Neural crest cell (in vitro differentiated cells): ENCODE measurements around the gene GPATCH2L. TPM values are rescaled to one million over a fixed set of nuclear protein-coding genes. Genes with fewer than 3 reads are reported as not detected.

ENCODE experiments used
- DNase-seq: peaks from one replicate; pipeline ENCODE4 v3.0.0; 2021; ENCODE audit warnings: low read depth, mixed read lengths, low spot score
- H3K27ac Mint-ChIP-seq: one replicate; pipeline ENCODE4 v1.8.0; 2021; ENCODE audit warnings: mild to moderate bottlenecking, mixed read lengths; ENCODE audit not compliant: unreplicated experiment
- H3K27me3 Mint-ChIP-seq: 2 replicates; pipeline ENCODE4 v1.8.0; 2021; ENCODE audit warnings: low read depth, mild to moderate bottlenecking, mixed read lengths
- H3K36me3 Mint-ChIP-seq: 2 replicates; pipeline ENCODE4 v1.8.0; 2021; ENCODE audit warnings: low read depth, mild to moderate bottlenecking, mixed read lengths
- H3K4me1 Mint-ChIP-seq: 2 replicates; pipeline ENCODE4 v1.8.0; 2021; ENCODE audit warnings: mixed read lengths
- H3K4me3 Mint-ChIP-seq: one replicate; pipeline ENCODE4 v1.8.0; 2021; ENCODE audit warnings: mild to moderate bottlenecking, mixed read lengths
- H3K9me3 Mint-ChIP-seq: 2 replicates; pipeline ENCODE4 v1.8.0; 2021; ENCODE audit warnings: mixed read lengths
- CTCF ChIP-seq: fragments of 200-600 bp; sonication (generic); conservative IDR thresholded peaks from 2 replicates; pipeline ENCODE4 v1.5.0; 2021; ENCODE audit warnings: antibody characterized with exemption, mild to moderate bottlenecking
- total RNA-seq: library from RNA; stranded (reverse); gene quantifications from 2 replicates; pipeline ENCODE4 v1.2.1, GENCODE V29; 2021

Gene GPATCH2L
- total RNA-seq, 1 donor from 2014 or later = 73.1 TPM

DNA sequence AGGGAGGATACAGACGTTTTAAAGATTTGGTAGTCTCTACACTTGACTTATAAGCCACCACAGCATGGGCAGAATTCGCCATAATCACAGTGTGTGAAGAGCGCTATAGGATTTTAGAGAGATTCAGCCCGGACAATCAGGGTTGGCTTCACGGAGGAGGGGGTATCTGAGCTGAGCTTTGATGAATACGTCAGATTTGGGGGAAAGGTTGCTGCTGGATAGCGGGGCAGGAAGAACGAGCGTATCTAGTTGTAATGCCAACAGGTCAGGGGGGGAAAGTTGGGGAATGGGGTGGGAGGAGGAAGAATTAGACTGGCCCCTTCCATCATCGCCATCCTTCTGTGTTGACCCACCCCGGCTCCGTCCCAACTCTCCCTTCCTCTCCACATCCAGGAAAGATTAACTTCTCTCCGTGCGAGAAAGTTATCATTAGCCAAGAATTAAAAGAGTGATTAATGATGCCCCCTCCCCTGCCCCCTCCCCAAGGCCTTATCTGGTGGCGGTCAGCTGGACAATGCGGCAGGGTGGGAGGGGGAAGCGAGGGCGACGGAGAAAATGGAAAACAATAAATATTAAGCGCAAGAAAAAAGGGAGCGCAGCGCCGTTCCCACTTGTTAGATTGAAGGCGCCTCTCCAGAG, 13.5 kb upstream of the GPATCH2L start:
- H3K27me3 Mint-ChIP-seq = peaks cover 91% of the 10 kb centered on the region
- H3K27ac Mint-ChIP-seq = peak overlapping the region; percentile 20

GRCh38 chr14:76138758-76139723, 12.7 kb upstream of the GPATCH2L start:
- Mint-ChIP-seq H3K4me1 (peaks cover 15% of the 10 kb centered on the region), H3K27ac (no peak overlapping the region), H3K36me3 (no peaks in the 10 kb centered on the region), H3K9me3 (no peaks in the 10 kb centered on the region), H3K4me3 (peak overlapping the region; percentile 86), H3K27me3 (peaks cover 90% of the 10 kb centered on the region)
- no peak for TF ChIP-seq CTCF
- DNase-seq = peak; percentile 18

More for the DNA sequence above, 13.5 kb upstream of the GPATCH2L start:
- DNase-seq = no peak
- no peak for TF ChIP-seq CTCF
- Mint-ChIP-seq H3K9me3 (no peaks in the 10 kb centered on the region), H3K36me3 (no peaks in the 10 kb centered on the region), H3K4me3 (peak overlapping the region; percentile 86), H3K4me1 (peaks cover 15% of the 10 kb centered on the region)

DNA sequence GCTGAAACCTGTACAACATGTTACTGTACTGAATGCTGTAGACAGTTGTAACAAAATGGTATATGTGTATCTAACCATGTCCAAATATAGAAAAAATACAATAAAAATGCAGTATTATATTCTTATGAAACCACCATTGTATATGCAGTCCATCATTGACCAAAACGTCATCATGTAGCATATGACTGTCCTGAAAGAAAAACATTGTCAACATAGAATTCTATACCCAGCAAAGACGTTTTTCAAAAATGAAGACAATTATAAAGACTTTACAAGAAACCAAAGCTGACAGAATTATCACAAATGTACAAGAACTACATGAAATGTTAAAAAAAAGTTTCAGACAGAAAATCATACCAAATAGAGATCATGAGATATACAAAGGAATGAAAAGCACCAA, 8.1 kb upstream of the GPATCH2L start:
- Mint-ChIP-seq H3K9me3 (no peaks in the 10 kb centered on the region), H3K36me3 (no peaks in the 10 kb centered on the region), H3K4me1 (peaks cover 8% of the 10 kb centered on the region), H3K4me3 (no peak overlapping the region), H3K27me3 (peaks cover 63% of the 10 kb centered on the region), H3K27ac (no peak overlapping the region)
- DNase-seq = no peak
- TF ChIP-seq CTCF = no peak

- Mint-ChIP-seq H3K27me3 (peaks cover 47% of the 10 kb centered on the region), H3K4me3 (no peak overlapping the region), H3K9me3 (peaks cover 2% of the 10 kb centered on the region), H3K36me3 (peaks cover 4% of the 10 kb centered on the region), H3K27ac (no peak overlapping the region), H3K4me1 (peaks cover 8% of the 10 kb centered on the region)
- no peak for DNase-seq
- no peak for TF ChIP-seq CTCF
Observed at GRCh38 chr14:76146976-76147375, 4.7 kb upstream of the GPATCH2L start.

DNA sequence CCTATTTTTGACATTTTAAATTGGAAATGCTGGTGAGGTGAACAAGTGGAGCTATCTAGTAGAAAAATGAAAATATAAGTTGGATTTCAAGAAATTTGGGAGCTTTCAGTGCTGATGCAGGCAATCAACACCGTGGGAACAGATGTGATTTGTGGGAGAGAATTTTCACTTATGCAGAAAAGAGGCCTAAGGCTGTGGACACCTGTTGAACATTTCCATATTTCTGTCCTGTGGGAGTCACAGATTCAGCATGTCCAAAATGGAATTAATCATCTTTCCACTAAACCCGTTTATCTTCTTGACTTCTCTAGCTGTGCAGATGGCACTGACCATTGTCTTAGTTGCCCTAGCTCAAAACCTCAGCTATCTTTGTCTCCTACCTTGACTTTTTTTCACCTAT, 2.5 kb upstream of the GPATCH2L start:
- peaks cover 2% of the 10 kb centered on the region for H3K9me3 Mint-ChIP-seq
- H3K27ac Mint-ChIP-seq = no peak overlapping the region

More for the DNA sequence above, 2.5 kb upstream of the GPATCH2L start:
- Mint-ChIP-seq H3K4me3 (peak overlapping the region; percentile 28), H3K36me3 (peaks cover 4% of the 10 kb centered on the region), H3K4me1 (peaks cover 27% of the 10 kb centered on the region), H3K27me3 (peaks cover 31% of the 10 kb centered on the region)
- DNase-seq = no peak
- no peak for TF ChIP-seq CTCF
